ENCODE results near the gene PLA2G4A. TPM values are rescaled to one million over a fixed set of nuclear protein-coding genes. Genes with fewer than 3 reads are reported as not detected.

PLA2G4A gene
- total RNA-seq, 4 donors from 2014 or later, result 7.9 to 13.4 (median 9.5) TPM

DNA sequence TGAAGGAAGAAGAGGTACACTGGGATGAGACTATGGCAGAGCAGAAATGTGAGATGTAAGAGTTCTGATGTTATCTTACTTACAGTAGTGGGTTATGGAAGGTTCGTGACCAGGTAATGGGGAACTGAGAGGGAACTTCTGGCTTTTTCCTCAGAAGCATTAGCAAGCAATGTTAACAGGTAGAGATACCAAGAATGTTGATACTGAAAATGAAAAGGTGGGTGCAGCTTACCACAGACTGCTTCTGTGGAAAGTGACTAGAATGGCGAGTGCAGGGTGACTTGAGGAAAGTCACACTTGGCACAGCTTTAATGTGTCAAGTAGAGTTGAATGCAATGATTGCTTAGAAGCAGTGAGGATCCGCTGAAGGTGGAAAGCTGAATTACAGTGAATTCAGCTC lies 70.8 kb downstream of the PLA2G4A start:
- TF ChIP-seq, protein P1, sequence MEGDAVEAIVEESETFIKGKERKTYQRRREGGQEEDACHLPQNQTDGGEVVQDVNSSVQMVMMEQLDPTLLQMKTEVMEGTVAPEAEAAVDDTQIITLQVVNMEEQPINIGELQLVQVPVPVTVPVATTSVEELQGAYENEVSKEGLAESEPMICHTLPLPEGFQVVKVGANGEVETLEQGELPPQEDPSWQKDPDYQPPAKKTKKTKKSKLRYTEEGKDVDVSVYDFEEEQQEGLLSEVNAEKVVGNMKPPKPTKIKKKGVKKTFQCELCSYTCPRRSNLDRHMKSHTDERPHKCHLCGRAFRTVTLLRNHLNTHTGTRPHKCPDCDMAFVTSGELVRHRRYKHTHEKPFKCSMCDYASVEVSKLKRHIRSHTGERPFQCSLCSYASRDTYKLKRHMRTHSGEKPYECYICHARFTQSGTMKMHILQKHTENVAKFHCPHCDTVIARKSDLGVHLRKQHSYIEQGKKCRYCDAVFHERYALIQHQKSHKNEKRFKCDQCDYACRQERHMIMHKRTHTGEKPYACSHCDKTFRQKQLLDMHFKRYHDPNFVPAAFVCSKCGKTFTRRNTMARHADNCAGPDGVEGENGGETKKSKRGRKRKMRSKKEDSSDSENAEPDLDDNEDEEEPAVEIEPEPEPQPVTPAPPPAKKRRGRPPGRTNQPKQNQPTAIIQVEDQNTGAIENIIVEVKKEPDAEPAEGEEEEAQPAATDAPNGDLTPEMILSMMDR (IDR thresholded peaks at IDR 0.05; ENCODE audit: low read depth), result no peak

GRCh38 chr1:186899977-186900376 lies 71.2 kb downstream of the PLA2G4A start:
- TF ChIP-seq, protein P1 (IDR thresholded peaks at IDR 0.05; ENCODE audit: low read depth), result no peak

DNA sequence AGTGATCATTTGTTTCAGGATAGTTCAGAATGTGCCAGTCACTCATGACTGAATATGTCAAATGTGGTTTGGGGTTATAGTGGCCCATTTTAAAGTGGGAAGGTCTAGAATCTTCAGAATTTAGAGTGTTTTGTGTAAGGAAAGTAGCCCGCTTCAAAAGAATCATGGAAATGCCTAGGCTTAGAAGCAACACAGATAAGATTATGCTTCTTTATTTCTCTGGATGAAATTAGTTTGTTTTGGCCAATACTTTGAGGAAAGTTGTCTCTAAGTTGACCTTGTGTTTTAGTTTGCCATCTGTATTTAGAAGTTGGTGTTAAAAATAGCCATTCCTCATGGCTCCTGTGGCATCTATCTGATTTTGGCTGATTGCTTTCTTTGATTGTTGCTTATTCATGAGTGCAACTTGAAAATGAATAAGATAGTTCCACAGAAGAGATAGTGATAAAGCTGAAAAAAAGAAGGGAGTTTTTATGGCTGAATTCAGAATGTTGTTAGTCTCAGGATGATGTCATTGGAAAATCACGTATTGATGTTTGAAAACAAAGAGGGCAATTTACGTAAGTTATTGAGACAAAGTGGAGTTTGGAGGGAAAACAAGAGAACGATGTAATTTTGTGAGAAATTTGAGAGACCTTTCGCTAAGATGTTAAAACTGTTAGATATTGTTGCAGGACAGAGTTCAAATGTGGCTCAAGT lies 71.9 kb downstream of the PLA2G4A start:
- TF ChIP-seq, protein P1 (IDR thresholded peaks at IDR 0.05; ENCODE audit: low read depth), result no peak

DNA sequence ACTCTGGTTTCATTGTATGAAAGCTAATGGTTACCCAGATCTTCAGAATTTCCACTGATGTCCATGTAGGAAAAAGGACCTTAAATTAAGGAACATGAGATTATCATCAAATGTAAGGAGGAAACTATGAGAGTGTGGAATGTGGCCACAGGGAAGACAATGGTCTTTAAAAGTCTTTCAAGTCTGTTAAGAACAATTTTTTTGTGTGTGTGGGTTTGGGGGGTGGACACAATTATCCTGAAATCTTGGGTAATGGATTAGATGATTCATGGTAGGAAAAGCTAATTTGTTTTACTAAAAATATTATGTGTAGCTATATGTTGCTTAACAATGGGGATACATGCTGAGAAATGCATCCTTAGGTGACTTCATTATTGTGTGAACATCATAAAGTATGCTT lies 72.9 kb downstream of the PLA2G4A start:
- TF ChIP-seq, protein P1 (IDR thresholded peaks at IDR 0.05; ENCODE audit: low read depth), result no peak

DNA sequence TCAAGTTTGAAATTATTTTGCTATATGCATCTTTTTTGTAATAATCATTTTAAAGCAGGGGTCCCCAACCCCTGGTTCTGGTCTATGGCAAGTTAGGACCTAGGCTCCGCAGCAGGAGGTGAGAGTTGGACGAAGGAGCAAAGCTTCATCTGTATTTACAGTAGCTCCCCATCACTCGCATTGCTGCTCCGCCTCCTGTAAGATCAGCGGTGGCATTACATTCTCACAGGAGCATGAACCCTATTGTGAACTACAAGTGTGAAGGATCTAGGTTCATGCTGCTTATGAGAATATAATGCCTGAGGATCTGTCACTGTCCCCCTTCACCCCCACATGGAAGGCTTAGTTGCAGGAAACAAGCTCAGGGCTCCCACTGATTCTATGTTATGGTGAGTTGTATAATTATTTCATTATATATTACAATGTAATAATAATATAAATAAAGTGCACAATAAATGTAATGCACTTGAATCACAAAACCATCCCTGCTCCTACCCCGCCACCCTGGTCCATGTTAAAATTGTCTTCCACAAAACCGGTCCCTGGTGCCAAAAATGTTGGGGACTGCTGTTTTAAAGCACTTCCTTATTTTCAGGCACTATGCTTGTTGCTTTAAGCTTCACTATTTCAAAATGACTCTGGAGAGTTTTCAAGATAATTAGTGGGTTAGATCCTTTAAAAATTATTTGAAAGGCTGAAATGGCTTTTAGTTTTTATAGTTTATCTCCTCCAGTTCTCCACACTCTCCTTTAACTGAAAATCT lies 74.8 kb downstream of the PLA2G4A start:
- TF ChIP-seq, protein P1 (IDR thresholded peaks at IDR 0.05; ENCODE audit: low read depth), result no peak

GRCh38 chr1:186904361-186904760 lies 75.6 kb downstream of the PLA2G4A start:
- TF ChIP-seq, protein P1 (IDR thresholded peaks at IDR 0.05; ENCODE audit: low read depth), result no peak

DNA sequence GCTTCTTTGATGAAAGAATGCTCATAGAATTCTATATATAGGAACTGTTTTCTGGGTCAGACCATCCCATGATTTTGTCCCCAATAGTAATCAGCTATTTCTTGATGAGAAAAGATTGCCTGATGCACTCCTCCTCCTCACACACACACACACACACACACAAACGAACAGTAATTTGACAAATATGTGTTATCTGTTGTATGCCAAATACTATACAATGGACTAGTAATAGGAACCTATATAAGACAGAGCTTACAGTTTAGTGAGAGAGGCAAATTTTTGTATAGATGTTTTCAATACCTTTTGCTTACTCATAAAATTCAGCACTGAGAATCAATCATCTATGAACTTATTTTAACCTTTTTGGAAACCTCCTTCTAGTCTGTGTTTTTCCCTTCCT lies 76.8 kb downstream of the PLA2G4A start:
- TF ChIP-seq, protein P1 (IDR thresholded peaks at IDR 0.05; ENCODE audit: low read depth), result no peak
